HPDE6-E6E7 (cell line): Measurements from ENCODE around the gene KRTAP4-7.
"Not testable (repeated sequence)": the region's sequence is repeated elsewhere in the genome, so short reads cannot be mapped to it uniquely, and the experiment has no call there.

Experiments used
- DNase-seq: peaks from one replicate; pipeline ENCODE4 v3.0.0; 2011; ENCODE audit warnings: missing footprints; ENCODE audit errors: extremely low spot score

Gene KRTAP4-7

DNA sequence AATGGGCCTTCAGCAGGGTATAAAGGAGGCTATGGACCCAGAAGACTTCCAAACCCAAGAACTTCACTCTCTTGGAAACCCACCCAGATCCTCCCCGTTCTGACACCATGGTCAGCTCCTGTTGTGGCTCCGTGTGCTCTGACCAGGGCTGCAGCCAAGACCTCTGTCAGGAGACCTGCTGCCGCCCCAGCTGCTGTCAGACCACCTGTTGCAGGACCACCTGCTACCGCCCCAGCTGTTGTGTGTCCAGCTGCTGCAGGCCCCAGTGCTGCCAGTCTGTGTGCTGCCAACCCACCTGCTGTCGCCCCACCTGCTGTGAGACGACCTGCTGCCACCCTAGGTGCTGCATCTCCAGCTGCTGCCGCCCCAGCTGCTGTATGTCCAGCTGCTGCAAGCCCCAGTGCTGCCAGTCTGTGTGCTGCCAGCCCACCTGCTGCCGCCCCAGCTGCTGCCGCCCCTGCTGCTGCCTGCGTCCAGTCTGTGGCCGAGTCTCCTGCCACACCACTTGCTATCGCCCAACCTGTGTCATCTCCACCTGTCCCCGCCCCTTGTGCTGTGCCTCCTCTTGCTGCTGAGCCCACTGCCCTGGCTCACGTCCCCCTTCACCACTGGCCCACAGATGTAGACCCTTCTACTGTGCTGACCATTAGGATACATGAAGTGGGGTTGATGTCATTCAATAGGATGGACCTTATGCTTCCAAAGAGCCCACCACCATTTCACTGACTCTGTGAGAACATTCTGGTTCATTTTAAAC lies at the start of gene KRTAP4-7:
Gene KRTAP4-7 (plus strand): TSS at position 51 of the 757 bp plus-strand sequence. CDS start 57 bp downstream, at position 108.
- not testable (repeated sequence) for DNase-seq

DNA sequence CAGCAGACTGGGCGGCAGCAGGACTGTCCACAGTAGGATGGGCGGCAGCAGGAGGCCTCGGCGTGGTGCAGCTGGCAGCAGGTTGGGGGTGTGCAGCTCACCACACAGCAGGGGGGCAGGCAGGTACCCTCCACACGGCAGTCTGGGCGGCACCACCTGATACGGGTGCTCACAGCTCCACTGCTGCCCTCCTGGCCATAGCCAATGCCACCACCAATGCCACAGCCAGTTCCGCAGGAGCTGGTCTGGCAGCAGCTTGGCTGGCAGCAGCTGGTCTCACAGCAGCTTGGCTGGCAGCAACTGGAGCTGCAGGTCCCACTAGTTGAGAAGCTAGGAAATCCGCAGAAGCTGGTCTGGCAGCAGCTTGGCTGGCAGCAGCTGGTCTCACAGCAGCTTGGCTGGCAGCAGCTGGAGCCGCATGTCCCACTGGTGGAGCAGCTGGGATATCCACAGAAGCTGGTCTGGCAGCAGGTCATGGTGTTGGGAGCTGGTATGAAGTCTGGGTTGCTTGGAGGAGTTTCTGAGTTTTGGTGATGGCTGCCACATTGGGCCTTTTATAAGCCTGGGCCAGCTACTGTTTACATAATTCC lies 49.5 kb upstream of the KRTAP4-7 start, which contains the start of gene KRTAP1-3:
Gene KRTAP1-3 (minus strand): TSS at position 529 of the 590 bp plus-strand sequence. CDS start 53 bp downstream, at position 476.
- not testable (repeated sequence) for DNase-seq

DNA sequence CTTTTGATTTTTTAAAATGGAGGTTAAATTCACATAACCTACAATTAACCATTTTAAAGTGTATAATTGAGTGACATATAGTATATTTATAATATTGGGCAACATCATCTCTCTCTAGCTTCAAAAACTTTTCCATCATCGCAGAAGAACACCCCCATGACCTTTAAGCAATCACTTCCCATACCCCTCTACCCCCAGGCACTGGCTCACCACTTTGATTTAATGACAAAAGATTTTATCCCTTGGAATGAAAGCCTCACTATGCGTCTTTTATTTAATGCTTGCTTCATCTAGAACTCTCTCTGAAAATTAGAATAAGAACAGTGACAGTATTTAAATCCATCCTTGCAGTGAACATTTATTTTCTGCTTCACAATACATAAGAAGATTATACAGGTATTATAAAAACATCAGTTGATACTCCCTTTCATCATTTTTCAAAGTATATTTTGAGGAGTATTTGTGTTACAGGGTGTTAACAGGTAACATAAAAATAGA lies 46.0 kb upstream of the KRTAP4-7 start:
- DNase-seq: no peak

DNA sequence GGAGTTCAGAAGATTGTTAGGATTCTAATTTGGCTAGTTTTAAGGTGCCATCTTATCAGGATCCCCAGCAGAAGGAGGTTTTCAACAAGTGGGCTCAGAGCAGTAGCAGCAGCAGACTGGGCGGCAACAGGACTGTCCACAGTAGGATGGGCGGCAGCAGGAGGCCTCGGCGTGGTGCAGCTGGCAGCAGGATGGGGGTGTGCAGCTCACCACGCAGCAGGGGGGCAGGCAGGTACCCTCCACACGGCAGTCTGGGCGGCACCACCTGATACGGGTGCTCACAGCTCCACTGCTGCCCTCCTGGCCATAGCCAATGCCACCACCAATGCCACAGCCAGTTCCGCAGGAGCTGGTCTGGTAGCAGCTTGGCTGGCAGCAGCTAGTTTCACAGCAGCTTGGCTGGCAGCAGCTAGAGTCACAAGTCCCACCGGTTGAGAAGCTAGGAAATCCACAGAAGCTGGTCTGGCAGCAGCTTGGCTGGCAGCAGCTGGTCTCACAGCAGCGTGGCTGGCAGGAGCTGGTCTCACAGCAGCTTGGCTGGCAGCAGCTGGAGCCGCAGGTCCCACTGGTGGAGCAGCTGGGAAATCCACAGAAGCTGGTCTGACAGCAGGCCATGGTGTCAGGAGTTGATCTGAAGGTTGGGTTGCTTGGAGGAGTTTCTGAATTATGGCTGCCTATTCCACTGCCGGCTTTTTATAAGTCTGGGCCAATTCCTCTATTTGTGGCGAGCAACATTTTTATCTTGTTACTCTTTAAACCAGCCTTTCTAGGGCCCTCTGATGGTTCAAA lies 43.0 kb upstream of the KRTAP4-7 start, which contains the start of gene KRTAP1-1:
Gene KRTAP1-1 (minus strand): TSS at position 668 of the 789 bp plus-strand sequence. CDS start 53 bp downstream, at position 615.
- not testable (repeated sequence) for DNase-seq

DNA sequence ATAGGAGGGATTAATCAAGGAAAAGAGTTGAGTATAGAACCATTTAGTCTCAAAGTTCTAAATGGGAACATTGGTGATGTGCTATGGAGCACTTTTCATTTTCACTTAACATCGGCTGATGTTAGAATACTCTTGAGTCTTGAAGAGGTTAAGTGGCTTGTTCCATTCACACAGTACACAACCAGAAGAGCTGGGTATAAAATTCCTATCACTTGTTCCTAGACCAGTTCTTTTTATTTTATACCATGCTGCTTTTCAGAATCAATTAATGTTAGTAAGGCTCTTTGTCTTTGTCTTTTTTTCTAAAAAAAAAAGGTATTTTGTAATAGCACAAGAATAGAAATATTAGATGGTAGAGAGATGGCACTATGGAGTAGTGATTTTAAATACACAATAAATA lies 41.0 kb upstream of the KRTAP4-7 start:
- no peak for DNase-seq

DNA sequence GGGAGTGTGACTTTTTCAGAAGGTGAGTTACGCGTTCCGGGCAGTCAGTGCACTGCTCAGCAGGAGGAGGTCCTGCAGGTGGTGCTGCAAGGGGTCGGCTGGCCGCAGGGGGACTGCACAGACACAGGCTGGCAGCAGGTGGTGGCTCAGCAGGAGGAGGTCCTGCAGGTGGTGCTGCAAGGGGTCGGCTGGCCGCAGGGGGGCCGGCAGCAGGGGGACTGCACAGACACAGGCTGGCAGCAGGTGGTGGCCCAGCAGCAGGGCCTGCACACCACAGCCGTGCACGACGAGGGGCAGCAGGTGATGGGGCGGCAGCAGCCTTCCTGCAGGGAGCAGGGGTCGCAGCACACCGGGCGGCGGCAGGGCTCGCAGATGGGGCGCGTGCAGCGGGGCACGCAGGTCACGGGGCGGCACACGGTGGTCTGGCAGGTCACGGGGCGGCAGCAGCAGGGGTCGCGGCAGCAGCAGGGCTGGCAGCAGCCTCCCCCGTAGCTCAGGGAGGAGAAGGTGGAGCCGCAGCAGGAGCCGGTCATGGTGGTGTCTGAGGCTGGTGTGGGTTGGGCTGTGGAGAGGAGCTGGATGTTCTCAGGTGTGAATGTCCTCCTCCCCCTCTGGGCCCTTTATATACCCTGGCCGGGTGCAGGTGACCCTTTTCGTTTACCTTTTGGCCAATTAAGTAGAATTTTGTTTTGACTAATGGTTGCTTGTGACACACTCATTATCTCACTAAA lies 37.0 kb upstream of the KRTAP4-7 start, which contains the start of gene KRTAP2-1:
Gene KRTAP2-1 (minus strand): TSS at position 582 of the 731 bp plus-strand sequence. CDS start 49 bp downstream, at position 533.
- DNase-seq: not testable (repeated sequence)

DNA sequence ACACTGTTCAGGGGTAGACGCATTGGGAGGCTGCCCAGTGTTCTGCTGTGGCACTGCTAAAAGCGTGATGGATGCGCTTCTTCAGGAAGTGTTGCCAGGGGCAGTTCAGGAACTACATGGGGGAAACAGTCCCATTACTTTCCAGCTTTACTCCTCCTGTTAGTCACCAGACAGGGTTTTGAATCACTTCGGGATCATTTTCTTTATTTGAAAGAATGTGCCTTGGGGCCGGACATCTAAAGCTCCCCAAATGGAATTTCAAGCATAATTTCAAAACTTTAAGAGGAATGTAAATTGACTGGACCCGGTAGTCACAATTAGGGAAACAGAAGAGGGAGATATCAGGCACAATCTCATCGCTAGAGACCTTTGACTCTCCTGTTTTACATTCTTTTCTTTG lies 35.5 kb upstream of the KRTAP4-7 start:
- peak; percentile 20 for DNase-seq

DNA sequence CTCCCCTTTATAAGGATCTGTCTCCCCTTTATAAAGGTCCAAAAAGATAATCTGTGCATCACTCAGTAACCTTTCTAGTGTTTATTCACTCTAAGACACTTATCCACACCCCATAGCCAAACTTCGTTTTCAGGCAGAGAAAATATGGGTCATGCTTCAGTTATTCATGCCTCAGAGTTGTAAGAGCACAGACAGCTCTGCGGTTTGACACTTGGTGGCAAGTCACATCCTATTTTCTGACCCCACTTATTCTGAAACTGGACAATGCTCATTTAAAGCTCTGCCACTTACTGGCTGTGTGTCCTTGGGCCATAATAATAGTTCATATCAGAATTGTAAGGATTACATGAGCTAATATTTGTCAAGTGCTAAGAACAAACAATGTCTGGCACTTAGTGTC lies 34.8 kb upstream of the KRTAP4-7 start:
- peak; percentile 22 for DNase-seq

DNA sequence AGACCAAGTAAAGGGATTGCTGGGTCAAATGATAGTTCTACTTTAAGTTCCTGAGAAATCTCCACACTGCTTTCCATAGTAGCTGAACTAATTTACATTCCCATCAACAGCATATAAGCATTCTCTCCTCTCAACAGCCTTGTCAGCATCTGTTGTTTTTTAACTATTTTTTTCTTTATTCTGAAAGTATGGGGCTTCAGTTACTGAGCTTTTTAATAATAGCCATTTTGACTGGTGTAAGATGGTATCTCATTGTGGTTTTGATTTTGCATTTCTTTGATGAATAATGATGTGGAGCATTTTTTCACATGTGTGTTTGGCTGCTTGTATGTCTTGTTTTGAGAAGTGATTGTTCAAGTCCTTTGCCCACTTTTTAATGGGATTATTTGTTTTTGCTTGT lies 31.4 kb upstream of the KRTAP4-7 start:
- no peak for DNase-seq

DNA sequence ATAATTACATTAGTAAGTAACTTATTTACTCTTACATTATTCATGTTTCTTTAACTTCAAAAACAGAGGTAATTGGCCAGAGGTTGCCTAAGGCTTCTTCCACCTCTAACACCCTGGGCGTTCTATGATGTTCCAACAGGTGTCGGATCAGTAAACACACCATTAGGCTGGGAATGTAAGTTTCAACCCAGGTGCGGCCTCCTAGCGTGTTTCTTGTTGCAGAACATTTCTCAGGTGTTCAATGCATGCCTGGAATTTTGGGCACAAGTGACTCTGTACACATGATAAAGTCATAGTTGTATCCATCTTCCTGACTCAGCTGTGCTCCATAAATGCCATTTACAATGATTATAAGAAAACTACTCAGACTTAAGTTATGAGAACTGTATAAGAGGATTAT lies 29.9 kb upstream of the KRTAP4-7 start:
- DNase-seq: no peak

DNA sequence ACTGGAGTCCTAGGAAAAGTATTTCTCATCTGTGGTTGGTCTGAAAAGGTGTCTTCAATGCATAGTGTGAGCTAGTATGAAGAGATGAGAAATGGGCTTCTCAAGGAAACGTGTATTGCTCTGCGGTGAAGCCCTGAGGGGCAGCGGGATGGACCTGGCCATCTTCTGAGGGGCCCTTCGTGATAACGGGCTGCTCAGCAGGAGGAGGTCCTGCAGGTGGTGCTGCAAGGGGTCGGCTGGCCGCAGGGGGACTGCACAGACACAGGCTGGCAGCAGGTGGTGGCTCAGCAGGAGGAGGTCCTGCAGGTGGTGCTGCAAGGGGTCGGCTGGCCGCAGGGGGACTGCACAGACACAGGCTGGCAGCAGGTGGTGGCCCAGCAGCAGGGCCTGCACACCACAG lies 29.4 kb upstream of the KRTAP4-7 start:
- not testable (repeated sequence) for DNase-seq

DNA sequence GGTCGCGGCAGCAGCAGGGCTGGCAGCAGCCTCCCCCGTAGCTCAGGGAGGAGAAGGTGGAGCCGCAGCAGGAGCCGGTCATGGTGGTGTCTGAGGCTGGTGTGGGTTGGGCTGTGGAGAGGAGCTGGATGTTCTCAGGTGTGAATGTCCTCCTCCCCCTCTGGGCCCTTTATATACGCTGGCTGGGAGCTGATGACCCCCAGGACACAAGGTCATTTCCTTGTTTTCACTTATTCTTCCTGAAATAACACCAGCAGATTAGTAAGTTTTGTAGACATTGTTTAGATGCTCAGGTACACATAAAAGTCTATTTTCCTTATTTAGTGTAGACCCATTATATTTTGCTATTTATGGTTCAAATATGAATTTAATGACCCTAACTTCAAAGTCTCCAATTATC lies 28.8 kb upstream of the KRTAP4-7 start, which contains the start of gene KRTAP2-2:
Gene KRTAP2-2 (minus strand): TSS at position 101 of the 400 bp plus-strand sequence. CDS start 19 bp downstream, at position 82.
- not testable (repeated sequence) for DNase-seq

DNA sequence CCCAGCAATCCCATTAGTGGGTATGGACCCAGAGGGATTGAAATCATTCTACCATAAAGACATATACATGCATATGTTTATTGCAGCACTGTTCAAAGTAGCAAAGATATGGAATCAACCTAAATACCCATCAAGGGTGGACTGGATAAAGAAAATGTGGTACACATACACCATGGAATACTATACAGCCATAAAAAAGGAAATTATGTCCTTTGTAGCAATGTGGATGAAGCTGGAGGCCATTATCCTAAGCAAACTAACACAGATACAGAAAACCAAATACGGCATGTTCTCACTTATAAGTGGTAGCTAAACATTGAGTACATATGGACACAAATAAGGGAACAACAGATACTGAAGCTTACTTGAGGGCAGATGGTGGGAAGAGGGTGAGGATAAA lies 26.4 kb upstream of the KRTAP4-7 start:
- no peak for DNase-seq

DNA sequence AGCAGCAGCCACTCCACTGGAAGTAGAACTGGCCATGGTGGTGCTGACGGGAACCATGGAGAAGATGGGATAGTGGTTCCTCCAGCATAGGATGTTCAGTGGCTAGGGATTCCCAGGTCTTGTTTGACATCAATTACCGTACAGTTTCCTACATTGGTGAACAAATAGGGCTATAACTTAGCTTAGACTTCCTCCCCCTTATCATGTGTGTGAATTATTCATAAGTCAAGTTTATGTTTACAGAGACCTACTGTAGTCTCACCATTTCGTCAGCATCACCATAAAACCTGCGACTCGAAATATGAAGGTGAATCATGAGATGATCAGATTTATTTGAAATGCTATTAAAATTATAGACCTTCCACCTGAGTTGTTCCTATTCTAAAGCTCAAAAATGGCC lies 25.2 kb upstream of the KRTAP4-7 start:
- no peak for DNase-seq

DNA sequence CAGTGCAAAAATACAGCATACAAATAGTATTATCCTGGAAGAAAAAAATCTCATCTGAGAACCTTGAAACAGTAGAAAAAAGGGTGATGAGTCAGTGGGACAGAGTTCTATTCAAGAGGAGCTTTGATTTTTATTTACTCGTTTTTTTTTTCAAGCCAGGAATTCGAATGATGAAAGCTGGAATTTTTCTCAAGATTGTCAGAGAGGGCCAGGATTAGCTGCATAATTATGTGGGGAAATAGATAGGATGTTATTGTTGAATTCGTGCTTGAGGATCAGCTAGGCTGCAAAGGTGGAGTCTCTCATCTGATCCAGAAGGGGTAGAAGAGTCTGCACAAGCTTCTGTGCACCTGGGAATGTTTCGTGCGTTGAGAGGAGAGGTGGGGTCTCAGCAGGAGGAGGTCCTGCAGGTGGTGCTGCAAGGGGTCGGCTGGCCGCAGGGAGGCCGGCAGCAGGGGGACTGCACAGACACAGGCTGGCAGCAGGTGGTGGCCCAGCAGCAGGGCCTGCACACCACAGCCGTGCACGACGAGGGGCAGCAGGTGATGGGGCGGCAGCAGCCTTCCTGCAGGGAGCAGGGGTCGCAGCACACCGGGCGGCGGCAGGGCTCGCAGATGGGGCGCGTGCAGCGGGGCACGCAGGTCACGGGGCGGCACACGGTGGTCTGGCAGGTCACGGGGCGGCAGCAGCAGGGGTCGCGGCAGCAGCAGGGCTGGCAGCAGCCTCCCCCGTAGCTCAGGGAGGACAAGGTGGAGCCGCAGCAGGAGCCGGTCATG lies 24.5 kb upstream of the KRTAP4-7 start:
- DNase-seq: peak; percentile 31

DNA sequence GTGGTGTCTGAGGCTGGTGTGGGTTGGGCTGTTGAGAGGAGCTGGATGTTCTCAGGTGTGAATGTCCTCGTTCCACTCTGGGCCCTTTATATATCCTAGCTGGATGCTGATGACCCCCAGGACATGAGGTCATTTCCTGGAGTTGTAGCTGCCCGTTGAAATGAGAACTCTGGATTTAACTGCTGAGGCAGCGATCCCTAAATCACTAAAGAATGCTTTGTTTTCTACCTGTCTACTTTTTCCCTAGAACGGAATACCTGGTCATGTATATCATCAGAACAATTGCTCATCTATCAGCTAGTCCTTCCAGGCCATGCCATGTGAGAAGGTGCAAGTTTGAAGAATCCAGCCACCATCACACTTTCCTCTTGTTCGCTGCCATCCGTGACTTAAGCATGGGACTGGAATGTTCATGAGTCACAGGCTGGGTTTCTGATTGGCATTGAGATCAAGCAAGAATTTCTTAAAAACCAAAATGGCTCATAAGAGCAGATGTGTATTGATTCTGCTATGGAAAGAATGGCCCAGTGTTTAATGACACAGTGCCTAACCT lies 23.8 kb upstream of the KRTAP4-7 start, which contains the start of gene KRTAP2-3:
Gene KRTAP2-3 (minus strand): TSS at position 63 of the 553 bp plus-strand sequence. CDS start 64 bp downstream, outside the sequence.
- DNase-seq: peak; percentile 50

DNA sequence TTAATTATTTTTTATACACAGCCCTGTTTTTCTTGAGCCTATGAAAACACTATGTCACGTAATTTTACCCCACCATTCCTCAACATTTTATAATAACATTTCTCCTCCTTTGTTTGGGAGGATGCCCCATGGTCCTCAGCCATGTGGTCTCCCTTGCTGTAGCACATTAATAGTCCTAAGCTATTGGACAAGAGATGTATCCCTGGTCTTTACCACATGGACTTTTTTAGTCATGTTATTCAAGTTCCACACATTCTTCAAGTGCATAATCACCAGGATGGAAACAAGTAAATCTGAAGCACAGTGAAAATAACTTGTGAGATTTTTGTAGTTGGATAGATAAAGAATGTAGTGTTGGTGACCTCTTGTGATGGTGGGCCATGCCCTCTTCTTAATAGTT lies 22.0 kb upstream of the KRTAP4-7 start:
- DNase-seq: no peak

DNA sequence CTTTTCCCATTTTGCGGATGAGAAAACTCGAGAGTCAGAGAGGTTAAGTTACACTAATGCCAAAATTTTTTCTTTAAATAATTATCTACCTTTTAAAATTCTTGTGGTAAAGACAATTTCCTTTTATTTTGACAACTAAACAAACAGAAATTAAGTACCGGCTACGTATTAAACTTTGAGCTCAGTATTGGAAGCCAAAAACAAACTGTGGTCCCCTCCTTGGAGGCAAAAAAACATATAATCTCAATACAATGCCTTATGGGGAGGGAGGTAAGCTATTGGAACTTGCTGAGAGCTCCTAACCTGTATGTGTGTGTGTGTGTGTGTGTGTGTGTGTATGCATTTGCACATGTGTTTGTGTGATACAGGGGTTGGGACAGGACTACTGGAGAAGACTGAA lies 20.5 kb upstream of the KRTAP4-7 start:
- DNase-seq: no peak

DNA sequence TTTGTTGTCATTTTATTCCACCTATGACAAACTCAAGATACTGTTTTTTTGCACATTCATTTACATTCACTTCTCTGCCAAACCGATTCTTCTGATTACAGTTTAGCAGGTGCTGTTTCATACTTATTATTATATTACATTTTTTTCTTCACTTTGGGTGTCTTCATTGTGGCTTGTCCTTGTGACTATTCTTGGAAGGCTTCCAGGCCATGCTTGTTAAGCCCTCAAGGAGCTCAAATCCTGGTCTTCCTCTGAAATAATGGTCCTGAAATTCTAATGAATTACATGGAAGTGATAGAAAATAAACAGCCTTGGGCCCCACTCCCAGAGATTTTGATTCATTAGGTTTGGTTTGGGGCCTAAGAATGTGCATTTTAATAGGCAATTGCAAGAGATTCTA lies 19.6 kb upstream of the KRTAP4-7 start:
- no peak for DNase-seq
